ENCODE measurements around the gene GP1BB.

The GP1BB gene

DNA sequence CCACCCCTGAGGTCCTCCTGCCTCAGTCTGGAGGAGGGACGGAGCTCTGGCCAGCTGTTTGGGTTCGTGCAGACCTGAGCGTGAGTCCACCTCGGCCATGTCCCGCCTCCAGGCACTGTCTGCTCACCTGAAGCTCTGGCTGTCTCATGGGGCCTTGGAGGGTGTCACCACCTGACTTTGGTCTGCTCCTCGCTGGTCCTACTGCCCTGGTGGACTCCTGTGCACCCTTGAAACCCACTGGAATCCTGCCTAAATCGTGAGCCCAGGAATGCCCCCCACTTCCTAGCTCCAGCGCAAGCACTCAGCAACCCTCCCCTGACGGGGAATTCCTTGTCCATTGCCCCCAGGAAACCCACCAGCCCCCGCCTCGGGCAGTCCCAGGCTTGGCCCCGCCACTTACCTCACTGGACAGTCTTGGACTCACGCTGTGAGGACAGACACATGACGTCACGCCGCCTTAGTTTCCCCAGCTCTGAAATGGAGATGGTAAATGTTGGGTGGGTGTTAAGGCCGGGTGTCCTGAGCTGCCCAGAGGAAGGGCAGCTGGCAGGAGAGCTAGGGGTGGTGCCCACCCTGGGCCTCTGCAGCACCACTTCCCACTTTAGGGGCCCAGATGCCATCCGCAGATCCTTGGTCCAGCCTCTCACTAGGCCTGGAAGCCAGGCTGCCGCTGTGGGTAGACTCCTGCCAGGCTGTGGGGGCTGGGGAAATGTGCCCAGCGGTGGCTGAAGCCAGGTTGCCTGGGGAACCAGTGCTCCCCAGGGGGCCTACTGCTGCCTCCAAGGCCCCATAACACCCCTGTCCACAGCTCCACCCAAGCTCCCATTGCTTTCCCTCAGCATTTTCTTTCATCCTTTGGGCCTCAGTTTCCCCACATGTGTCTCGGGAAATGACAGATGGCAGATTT lies 19.1 kb downstream of the GP1BB start:
- FAIRE-seq: no peak

DNA sequence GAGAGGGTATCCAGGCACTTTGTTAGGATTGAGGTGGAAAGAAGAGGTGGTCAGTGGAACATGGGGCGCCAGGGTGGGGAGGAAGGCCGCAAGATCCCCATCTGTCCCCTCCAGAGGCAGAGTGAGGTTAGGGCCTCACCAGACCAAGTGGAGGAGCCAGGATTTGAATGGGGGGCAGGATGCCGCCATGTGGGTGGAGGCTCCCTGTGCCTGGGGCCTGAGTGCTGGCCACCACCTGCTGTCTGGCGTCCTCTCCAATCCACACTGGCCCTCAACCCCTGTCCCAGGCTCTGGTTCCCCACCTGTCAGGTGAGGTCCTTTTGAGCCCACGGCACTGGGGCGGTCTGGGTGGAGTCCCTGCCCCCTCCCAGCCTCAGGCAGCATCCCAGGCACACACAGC lies 19.7 kb downstream of the GP1BB start:
- FAIRE-seq: no peak

DNA sequence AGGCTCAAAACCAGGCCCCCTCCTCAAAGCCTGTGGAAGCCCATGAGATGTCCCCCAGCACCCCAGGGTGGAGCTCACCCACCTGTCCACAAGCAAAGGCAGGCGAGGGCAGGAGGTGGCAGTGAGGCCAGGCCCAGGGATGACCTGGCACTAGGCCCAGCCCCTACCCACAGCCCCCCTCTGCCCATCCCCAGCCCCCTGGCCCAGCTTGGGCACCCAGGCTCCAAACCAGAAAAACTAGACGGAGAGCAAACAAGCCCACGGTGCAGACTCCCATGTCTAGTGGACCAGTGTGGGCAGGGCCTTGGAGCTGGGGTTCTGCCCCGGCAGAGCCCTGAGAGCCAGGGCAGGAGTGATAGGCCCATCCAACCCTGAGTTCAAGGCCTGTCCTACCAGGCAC lies 20.3 kb downstream of the GP1BB start:
- FAIRE-seq: no peak

DNA sequence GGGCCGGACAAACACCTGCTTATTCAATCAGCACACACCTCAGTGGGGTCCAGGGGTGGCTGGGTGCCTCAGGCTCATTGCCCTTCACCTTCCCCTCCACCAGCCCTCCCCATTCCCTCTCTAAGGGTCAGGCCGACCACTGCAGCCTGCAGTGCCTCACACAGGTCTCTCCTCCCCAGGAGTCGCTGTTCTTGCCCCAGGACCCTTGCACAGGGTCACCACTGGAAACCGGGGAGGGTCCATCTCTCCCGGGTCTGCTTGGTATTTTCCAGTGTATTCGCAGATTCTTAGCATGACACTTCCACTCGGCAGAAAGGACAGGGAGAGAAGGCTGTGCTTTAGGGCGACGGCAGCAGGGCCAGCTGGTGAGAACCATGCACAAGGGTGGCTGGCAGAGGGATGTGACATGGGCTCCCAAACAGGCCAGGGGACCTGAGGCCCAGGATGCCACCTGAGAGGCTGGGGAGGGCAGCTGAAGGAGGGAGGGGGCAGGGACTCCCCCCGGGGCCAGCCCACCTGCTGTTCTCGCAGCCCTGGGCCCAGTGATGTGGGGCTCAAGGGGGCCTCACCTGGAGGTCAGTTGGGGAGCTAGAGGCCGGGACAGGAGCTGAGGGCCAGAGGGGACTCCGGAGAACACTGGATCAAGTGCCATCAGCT lies 21.1 kb downstream of the GP1BB start:
- FAIRE-seq: no peak

DNA sequence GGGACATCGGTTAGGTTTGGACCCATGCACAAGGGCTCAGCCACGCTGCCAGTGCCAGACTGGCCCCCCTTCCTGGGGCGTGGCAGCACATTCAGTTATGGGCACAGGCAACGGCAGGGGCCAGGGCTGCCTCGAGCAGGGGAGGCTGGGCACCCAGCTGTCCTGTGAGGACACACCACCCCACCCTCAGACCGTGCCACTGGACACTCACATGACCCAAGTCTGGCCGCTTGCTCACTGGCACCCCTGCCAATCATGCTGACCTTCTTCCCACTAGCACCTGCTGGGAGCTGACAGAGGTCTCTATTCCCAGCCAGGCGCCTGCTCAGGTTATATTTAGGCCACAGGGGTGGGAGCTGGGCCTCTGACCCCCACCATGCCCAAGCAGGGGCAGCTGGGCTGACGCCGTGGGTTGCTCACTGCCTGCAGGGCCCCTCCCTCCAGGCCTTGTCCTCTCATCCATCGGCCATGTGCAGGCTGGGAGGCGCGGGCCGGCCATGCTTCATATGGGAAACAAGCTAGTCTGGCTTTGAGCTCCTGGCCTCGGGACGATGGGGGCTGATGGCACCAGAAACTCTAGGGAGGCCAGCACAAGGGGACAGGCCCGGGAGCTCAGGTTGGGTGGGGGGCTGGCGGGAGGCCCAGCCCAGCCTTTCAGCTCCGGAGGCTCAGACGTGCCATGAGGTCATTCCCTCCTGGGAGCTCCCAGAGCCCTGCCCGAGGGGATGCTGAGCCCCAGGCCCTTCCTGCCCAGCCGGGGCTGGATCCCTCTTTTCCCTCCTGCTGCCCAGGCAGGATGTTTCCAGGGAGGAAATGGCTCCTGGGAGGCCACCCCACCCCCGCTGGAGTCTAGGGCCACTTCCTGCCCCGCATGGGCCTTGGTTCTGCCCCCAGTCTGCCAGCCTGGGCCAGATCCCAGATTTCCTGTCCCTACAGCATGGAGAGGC lies 22.1 kb downstream of the GP1BB start:
- no peak for FAIRE-seq

DNA sequence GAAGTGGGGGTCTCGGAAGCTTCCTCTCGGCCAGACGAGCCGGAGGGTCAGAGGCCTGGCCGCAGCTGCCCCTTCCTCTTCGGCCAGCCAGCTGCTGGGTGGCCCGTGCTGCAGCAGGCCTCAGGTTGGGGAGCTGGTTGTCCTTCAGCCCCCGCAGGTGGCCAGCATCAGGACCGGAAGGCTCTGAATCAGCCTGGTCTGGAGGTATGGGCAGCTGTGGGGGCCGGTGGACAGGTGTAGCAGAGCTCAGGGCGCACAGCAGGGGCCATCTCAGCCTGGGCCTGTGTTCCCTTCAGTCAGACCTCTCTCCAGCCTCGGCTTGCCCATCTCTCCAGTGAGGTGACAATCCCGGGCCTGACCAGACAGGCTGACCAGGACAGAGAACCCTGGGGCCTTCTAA lies 23.4 kb downstream of the GP1BB start:
- FAIRE-seq: no peak

DNA sequence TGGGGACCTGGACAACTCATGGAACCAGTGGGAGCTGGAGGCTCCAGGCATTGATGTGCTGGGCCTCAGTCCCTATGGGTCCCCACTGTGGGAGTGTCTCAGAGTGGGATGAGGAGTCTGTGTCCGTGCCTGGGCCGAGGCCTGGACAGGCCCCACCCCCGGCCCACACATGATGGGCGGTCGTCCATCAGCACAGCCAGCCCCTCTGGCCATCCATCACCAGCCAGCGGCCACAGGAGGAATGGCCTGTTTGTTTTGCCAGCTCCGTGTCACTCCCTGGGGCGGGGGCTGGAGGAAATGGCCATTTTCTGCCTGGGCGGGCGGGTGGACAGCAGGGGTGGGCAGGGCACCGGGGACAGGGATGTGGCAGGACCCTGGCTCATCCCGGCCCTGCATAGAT lies 24.2 kb downstream of the GP1BB start:
- FAIRE-seq: no peak

DNA sequence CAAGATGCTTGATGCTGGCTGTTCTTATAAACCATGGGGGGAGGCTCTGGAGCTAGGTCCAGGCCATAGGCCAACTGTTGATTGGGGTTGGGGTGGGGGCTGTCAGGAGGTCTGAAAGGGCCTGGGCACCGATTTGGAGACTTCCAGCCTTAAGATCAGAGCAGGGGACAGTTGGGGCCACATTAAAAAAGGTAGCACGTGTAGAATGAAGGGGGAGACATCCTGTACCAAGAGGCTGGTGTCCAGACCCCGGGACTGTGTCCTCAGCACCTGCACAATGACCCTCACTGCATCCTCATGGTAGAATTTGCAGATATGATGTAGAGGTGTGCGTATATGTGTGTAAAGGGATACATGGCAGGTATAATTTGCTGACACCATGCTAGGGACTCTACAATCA lies 24.8 kb downstream of the GP1BB start:
- no peak for FAIRE-seq

DNA sequence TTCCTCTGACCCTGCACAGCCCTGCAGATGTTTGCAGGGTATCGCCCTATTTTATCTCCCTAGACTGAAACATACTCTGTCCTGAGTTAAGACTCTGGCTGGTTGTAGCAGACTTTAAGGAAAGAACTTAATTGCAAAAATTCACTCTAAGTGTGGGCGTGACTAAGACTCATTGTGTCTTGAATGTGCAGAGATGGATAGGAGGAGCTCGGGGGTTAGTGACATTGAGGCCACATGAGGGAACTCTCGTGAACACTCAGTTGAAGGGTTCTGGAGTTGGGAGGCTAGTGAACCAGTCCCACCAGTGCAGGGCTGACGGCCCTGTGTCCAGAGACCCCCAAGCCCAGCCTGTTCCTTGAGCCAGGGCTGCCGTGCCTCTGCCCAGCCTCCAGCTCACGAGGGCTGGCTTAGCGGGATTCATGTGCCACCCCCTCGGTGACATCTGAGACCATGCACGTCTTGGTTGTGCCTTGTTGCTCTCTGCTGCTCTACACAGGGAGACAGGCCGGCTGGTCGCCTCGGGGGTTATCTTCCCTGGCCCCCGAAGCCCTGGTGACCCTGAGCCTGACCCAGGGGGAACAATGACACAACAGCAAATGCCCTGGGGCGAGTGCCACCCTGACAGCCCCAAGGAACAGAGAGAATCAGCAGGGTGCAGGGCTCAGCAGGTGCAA lies 25.8 kb downstream of the GP1BB start:
- no peak for FAIRE-seq

DNA sequence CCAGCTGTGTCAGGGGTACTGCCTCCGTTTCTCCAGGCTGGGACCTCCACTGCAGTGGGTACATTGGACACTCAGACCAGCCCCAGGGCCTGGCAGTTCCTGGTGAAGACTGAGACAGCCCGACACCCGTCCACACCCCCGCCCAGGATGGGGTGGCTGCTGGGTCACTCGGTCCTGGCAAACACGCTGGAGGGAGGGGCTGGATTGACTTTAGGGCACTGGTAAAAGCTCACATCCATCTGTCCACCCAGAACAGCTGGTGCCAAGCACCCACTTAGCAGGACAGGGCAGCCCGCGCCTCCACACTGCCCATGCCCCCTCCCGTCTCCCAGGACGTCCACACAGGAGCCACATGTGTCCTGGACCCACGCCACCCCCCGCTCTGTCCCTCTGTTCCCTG lies 26.5 kb downstream of the GP1BB start:
- FAIRE-seq: no peak

DNA sequence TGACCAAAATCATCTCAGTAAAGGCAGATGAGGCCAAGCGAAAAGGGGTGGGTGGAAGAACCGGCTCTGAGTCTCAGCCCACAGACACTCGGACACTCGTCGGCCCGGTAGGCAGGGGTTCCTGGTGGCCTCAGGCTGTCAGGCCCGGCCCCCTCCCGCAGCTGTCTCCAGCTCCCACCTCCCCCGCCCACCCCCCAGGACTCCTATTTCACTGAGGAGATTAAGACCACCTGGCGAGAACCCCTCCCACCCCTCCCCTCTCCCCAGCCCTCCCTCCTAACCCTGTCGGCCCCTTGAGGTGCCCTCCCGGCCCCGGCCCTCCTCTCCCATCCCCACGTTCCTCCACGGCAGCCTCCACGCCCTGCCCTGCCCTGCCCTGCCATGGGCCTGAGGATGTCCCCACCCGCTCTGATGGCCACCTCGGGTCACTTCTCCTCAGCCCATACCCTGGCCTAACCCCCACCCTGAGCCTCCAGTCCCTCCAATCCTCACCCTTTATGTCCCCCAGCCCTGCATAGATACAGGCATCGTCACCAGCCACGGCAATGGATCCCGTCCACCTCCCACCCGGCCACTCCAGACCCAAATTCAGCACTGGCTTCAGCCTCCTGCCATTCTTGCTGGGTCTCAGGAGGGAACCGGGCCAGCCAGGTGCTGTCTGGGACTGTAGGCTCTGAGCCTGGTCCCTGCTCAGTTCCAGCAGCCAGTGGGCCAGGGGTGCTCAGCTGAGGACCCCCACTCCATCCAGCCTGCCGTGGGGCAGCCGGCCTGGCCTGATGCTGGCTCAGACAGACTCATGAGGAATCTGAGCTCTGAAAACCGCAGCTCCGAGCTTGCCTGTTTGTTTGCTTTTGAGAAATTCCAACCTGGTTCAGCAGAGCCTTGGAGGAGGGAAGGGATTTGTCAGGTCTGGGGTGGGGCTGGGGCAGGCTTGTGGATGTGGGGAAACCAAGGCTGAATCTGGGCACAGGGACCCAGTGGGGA lies 27.5 kb downstream of the GP1BB start:
- FAIRE-seq: no peak

DNA sequence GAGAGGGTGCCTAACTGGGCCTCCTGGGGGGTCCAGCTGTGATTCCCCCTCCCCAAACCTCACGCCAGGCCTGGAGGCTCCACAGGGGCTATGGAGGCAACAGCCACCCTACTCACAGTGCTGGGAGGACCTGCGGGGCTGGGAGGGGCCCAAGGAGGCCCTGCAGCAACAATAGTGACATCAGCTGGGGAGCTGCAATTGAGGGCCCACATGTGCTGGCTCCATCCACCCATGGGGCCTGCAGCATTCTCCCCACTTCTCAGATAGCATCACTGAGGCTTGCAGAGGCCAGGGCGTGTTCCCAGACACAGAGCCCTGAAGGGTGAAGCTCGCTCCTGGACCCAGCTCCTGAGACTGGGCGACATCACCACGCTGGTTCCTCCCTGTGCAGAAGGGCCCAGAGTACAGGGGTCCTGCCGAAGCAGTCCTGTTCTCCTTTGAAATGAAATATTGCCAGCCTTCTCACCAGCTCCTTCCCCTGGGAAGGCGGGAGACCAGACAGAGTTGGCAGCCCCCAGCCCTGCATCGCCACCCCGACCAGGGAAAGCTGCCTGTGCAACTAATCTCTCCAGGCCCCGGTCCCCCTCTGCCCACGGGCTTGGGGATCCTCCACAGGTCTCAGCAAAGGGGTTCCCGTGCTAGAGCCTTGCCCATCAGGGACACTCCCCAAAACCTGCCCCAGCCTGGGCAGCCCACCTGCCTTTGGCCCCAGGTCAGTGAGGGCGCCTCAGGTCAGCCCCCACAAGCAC lies 28.3 kb downstream of the GP1BB start:
- FAIRE-seq: no peak

DNA sequence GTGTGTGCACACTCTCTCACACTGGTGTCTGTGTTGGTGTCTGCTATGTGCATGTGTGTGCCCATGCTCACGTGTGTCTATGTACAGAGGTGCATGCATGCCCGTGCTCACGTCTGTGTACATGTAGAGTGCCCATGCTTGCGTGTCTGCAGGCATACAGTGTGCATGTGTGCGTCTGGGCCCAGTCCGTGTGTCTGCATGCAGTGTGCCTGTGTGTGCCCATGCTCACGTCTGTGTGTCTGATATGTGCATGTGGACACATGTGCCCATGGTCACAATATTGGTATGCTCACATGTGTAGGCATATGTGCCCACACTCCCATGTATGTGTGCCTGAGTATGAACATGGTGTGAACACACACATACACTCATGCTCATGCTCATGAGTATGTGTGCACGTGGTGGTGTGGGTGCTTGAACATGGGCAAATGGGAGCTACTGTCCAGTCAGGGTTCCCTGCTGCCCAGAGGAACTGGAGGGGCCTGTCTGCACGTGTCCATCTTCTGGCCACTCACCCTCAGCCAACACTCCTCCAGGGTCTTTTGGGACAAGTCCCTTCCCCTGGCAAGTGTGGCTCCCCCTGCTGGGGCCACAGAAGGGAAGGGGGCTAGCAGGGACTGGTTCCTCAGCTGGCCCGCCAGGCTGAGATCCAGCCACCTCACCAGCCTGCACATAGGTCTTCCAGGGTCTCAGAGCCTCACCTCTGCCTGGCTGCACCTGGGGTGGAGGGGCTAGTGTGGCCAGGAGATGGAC lies 29.9 kb downstream of the GP1BB start:
- no peak for FAIRE-seq

DNA sequence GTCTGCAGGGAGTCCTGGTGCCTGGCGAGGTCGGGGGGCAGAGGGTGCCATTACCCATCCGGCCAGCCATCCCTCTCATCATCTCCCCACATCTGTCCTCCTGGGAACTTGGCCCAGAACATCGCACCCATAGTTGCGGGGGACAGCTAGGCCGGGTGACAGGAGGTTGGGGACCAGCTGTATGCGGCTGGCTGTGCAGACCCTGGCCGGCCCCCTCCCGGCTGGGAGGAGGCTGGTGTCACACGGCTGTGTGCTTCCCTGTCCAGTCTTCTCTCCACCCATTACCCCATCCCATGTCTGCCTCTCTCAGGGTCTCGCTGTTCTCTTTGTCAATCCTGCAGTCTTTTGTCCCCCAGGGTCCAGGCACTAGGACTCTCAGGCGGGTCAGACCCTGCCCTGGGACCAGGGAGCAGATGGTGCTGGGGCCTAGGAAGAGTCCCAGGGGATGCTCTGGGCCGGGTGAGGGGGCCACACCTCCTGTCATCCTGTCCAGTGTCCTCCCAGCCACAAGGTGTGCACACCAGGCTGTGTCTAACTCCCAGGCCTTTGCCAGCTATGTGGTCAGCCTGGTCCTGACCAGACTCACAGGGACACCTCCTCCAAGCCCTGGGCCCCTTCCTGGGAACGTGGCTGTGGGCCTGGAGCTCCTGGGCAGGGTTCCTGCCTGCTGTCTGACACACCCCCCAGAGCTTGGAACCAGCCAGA lies 30.8 kb downstream of the GP1BB start:
- no peak for FAIRE-seq

DNA sequence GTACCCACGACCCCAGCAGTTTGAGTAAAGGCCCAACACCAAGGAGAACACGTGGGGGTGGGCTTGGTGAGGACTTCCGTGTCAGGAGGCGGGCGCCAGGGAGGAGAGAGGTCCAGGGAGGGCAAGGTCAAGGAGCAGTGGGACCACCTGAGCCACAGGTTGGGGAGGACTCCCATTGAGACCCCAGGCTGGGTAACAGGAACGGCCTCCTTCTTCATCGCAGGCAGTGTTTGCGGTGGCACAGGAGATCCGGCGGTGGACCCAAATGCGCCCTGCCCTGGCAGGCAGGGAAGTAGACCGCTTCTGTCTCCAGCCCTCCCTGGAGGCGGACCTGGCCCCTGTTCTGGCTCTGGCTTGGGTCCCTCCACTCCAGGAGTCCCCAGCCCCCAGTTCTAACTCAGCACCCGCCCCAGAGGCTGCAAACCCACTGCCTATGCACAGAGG lies 31.4 kb downstream of the GP1BB start:
- FAIRE-seq: no peak

DNA sequence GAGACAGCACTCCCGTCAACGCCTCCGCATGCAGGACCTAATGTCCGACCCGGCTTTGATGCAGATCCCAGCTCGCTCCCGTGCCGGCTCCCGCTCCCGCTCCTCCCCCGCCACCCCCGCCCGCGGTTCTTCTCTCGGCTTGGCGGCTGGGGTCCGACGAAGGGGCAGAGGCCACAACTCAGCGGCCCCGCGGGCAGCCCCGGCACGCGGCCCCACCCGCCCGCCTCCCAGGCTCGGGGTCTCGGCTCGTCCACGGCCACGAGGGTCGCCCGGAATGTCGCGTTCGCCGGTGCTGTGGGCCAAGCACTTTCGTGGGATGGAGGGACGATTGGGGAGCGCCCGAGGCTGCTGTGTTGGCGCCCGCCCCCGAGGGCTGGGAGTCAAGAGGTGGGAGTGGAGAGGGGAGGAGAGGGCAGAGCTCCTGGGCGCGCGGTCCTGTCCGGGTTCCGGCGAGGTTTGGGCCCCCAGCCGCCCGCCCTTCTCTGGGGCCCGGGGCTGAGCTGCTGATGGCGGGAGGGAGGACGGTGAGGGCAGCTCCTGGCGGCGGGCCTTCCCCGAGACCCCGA lies 31.9 kb downstream of the GP1BB start:
- no peak for FAIRE-seq

DNA sequence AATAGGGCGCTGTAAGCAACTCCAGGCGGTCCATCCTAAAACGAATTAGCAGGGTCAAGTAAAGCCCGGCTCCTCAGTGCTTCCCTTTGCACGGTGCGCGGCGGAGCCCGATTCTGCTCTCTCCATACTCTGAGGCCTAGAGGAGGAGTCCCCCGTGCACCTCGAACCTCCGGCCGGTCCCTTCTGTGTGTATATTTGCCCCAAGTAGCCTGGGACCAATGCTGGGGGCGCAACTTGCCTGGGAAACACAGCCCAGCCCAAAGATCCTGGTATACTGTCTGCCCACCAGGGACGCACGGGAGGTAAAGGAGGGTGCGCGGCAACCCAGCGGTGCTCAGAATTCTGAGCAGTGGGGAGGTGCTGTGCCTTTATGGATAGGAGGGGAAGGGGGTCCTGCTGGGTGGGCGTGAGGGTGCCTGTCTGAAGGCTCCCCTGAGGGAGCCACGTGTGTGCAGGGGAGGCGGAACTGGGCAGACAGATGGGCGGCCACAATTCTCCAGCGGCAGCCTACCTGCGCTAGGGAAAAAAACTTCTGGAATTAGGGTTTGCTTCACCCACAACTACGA lies 32.5 kb downstream of the GP1BB start:
- no peak for FAIRE-seq

All from TTC549 (cell line).